ENCODE results near the gene NDUFS8.

The NDUFS8 gene

DNA sequence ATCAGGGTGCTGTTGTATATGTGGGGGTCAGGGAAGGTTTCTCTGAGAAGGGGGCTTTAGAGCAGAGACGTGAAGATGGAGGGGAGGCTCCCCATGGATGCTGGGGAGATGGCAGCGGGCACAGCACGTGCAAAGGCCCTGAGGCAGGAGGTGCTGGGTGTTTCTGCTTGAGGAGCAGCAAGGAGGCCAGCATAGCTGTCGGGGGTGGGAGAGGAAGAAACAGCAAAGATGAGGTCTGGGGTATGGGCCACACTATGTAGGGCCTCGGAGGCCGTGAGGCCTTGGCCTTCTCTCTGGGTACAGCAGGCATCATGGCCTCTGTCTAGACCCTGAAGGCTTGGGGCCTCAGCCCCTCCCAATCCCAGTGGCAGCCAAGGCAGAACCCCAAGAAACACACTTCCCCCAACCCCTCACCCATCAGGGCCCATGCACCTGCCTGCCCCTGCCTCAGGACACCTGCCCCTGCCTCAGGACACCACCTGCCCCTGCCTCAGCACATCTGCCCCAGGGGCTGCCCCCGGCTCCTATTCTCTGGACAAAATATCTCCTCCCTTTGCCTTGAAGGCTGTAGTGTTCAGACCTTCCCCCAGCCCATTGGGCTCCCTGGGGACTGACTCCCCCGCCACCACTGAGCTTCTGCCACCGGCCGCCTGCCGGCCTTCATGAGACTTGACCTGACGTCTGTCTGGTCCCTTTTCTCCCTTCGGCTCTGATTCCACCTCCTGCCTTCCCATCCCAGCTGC, 14.1 kb upstream of the NDUFS8 start:
- no peak for DNase-seq (ENCODE audit: low read depth)
- no peak overlapping the region for H3K4me3 ChIP-seq (ENCODE audit: low read depth, low read length)
- peak; percentile 2 for TF ChIP-seq CTCF (conservative IDR thresholded peaks at IDR 0.05; ENCODE audit: low read depth, low read length)

DNA sequence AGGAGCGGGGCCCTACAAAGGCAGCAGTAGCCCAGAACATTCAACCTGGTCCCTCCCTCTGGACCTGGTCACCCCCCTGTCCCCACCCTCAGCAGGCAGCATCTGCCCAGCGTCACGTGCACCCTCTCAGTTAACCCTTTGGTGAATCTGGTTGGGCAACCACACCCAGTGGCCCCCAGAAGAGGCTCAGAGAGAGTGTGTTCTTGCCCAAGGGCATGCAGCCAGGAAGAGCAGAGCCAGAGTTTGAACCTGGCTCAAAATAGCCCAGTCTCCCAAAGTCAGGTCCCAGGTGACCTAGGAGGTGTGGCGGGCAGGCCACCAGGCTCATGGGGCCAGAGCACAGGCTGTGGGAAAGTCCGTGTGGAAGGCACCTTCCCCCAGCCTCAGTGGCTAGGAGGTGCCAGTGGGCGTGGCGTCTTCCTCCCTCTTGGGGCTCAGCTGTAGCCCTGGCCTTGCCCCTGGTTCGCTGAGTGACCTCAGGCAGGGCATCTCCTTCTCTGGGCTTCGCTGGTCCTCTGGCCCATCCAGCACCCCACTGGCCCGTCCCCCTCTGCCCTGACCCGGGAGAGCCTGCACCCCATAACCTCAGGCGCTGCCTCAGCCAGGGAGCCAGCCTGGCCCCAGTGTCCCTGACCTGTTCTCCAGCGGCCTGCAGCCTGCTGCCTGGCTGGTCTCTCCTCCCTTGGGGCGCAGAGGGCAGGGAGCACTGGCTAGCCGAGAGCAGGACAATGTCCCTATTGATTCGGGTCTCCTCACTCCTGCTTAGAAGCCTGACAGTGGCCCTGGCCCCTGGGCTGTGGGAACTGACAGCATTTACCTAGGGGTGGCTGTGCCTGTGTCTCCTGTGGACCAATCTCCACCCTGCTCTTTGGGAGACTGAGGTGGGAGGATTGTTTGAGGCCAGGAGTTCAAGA, 13.3 kb upstream of the NDUFS8 start:
- no peak for DNase-seq (ENCODE audit: low read depth)
- no peak for TF ChIP-seq CTCF (conservative IDR thresholded peaks at IDR 0.05; ENCODE audit: low read depth, low read length)
- no peak overlapping the region for H3K4me3 ChIP-seq (ENCODE audit: low read depth, low read length)

DNA sequence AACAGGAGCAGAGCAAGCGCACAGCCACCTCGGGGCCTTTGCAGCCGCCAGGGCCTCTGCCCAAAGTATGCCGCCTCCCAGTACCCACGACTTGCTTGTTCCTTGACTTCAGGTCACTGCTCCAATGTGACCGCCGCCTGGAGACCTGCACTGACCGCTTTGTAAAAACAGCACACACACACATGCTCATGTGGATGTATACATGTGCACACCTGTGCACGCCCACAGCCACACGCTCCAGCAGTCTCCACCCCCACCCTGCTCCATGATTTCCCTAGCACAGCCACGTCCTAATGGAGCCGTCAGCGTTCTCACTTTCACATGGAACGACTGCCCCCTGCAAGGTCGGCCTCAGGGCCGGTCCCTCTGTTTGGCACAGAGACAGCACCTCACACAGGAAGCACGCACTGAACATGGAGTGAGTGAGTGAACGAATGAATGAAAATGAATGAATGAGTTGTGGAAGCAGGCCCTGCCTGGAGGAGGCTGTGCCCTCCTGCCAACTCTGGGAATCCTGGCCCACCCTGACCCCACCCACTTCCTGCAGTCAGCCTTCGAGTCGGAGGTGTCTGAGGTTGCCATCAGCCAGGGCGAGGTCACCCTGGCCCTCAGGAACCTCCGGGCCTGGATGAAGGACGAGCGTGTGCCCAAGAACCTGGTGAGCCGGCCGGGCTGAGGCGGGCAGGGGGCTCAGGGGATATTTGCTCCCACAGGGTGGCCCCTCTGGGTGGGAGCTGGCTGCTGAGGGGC, 12.3 kb upstream of the NDUFS8 start:
- no peak for DNase-seq (ENCODE audit: low read depth)
- H3K4me3 ChIP-seq (ENCODE audit: low read depth, low read length) = no peak overlapping the region
- TF ChIP-seq CTCF (conservative IDR thresholded peaks at IDR 0.05; ENCODE audit: low read depth, low read length) = no peak

DNA sequence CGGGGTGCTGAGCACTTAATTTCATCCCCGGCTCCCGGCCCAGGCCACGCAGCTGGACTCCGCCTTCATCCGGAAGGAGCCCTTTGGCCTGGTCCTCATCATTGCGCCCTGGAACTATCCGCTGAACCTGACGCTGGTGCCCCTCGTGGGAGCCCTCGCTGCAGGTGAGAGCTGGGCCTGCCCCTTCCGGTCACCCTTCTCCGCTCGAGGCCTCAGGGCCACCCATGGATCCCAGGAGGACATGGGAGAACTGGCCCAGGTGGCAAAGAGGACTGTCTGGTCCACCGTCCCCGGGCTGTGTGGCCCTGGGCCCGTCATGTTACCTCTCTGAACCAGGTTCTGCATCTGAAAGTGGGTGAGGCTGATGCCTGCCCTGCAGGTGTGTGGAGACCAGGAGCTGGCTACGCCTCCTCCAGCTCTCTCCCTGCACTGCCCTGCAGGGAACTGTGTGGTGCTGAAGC, 11.7 kb upstream of the NDUFS8 start:
- no peak for TF ChIP-seq CTCF (conservative IDR thresholded peaks at IDR 0.05; ENCODE audit: low read depth, low read length)
- no peak for DNase-seq (ENCODE audit: low read depth)
- no peak overlapping the region for H3K4me3 ChIP-seq (ENCODE audit: low read depth, low read length)

GRCh38 chr11:68019486-68019885, 11.0 kb upstream of the NDUFS8 start:
- TF ChIP-seq CTCF (conservative IDR thresholded peaks at IDR 0.05; ENCODE audit: low read depth, low read length) = no peak
- no peak for DNase-seq (ENCODE audit: low read depth)
- H3K4me3 ChIP-seq (ENCODE audit: low read depth, low read length) = no peak overlapping the region

- no peak overlapping the region for H3K4me3 ChIP-seq (ENCODE audit: low read depth, low read length)
- peak; percentile 63 for TF ChIP-seq CTCF (conservative IDR thresholded peaks at IDR 0.05; ENCODE audit: low read depth, low read length)
- DNase-seq (ENCODE audit: low read depth) = peak; percentile 51
These were observed 9.9 kb upstream of the NDUFS8 start for GRCh38 chr11:68020575-68020974.
